ENCODE results near the gene CST11. TPM values are rescaled to one million over a fixed set of nuclear protein-coding genes. Genes with fewer than 3 reads are reported as not detected.

Gene CST11
- total and polyA plus RNA-seq, 9 of the 15 experiments (the other 6 are each of a cell fraction or from before 2014, with no cell fraction given): not detected

DNA sequence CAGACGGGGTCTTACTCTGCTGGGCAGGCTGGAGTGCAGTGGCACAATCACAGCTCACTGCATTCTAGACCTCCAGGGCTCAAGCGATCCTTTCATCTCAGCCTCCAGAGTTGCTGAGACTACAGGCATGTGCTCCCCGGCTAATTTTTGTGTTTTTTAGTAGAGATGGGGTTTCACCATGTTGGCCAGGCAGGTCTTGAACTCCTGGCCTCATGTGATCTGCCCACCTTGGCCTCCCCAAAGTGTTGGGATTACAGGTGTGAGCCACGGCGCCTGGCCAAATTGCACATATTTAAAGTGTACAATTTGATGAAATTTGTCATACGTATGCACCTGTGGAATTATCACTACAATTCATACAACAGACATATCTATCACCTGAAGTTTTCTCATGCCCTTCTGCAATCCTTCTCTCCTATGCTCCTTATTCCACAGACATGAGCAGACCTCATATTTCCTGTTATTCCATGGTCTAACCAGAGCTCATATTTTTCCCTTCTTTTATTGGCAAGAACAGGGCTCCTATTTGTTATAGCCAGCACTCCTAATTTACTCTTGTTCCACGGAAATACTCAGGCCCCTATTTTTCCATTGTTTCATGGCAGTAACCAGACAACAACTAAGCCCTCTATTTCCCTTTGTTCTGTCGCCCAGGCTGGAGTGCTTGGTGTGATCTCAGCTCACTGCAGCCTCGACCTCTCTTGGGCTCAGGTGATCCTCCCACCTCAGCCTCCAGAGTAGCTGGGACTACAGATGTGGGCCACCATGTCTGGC, 15.4 kb downstream of the CST11 start:
- WGBS (ENCODE audit: insufficient coverage, low coverage, missing lambda C conversion rate): 35% methylated on average over 7 of the region's 9 CpGs
- no peak overlapping the region for H3K27ac ChIP-seq (ENCODE audit: extremely low read depth, low read depth, low read length)
- DNase-seq (ENCODE audit: extremely low read depth in 1 of 4, low spot score in 3 of 4) (no peak), FAIRE-seq (no peak), ATAC-seq (no peak)
- in situ Hi-C loops (cut with MboI): loop anchor here (10.0 kb wide), 1 partner anchor 177 kb away; no protein-coding TSS in a partner anchor
- intact Hi-C loops (cut with micrococcal nuclease): no loop called here
- no peak overlapping the region for H3K4me2 ChIP-seq (ENCODE audit: insufficient read depth, low read length)
- no peak overlapping the region for H3K4me3 ChIP-seq
- POLR2A ChIA-PET: interaction anchor here (0.6 kb wide), 1 partner anchor 22 kb away, joined by 3 read pairs; no protein-coding TSS in a partner anchor
- no peaks in the 10 kb centered on the region for H3K9me1 ChIP-seq (ENCODE audit: control insufficient read depth, insufficient read depth, low read length)
- no peaks in the 10 kb centered on the region for H3K9me3 ChIP-seq (replicated peaks; ENCODE audit: control insufficient read depth, insufficient read depth, low read depth, low read length)
- BruUV-seq (replicated peaks): no TSS peak
- peaks cover 0 to 4% of the 10 kb centered on the region in 2 experiments; a peak in 1 of 5 replicates for H3K27me3 ChIP-seq (ENCODE audit: control insufficient read depth in 2 of 2, insufficient read depth in 2 of 2, low read length in 2 of 2)
- CTCF ChIA-PET (ENCODE audit: low intra/inter-chr PET ratio): no interaction called here
- peaks cover 4% of the 10 kb centered on the region in 2 experiments; a peak in 3 of 5 replicates for H3K4me1 ChIP-seq (replicated peaks in 1 of 2; ENCODE audit: control insufficient read depth in 2 of 2, insufficient read depth in 2 of 2, low read length in 2 of 2)
- no peaks in the 10 kb centered on the region for H4K20me1 ChIP-seq (replicated peaks; ENCODE audit: control insufficient read depth, insufficient read depth, low read length)
- peak overlapping the region; percentile 82 for H2AFZ ChIP-seq (ENCODE audit: low read depth, low read length)
- no peak overlapping the region for H3K9ac ChIP-seq (ENCODE audit: insufficient read depth in 1 of 2, low read depth in 2 of 2, low read length in 2 of 2)
- H3K79me2 ChIP-seq (ENCODE audit: control insufficient read depth, insufficient read depth, low read length): no peaks in the 10 kb centered on the region
- no peaks in the 10 kb centered on the region for H3K36me3 ChIP-seq (ENCODE audit: control insufficient read depth, insufficient read depth, low read length)
- TF ChIP-seq ZNF124 (CRISPR knock-in tag; IDR thresholded peaks at IDR 0.05): no peak
- TF ChIP-seq, protein P1, sequence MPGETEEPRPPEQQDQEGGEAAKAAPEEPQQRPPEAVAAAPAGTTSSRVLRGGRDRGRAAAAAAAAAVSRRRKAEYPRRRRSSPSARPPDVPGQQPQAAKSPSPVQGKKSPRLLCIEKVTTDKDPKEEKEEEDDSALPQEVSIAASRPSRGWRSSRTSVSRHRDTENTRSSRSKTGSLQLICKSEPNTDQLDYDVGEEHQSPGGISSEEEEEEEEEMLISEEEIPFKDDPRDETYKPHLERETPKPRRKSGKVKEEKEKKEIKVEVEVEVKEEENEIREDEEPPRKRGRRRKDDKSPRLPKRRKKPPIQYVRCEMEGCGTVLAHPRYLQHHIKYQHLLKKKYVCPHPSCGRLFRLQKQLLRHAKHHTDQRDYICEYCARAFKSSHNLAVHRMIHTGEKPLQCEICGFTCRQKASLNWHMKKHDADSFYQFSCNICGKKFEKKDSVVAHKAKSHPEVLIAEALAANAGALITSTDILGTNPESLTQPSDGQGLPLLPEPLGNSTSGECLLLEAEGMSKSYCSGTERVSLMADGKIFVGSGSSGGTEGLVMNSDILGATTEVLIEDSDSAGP (CRISPR knock-in tag; IDR thresholded peaks at IDR 0.05): no peak
- TF ChIP-seq EGR1 (conservative IDR thresholded peaks at IDR 0.05): no peak
- no peak for TF ChIP-seq ZBTB34 (CRISPR knock-in tag; IDR thresholded peaks at IDR 0.05)
- no peak for TF ChIP-seq ZFPM2 (CRISPR knock-in tag; IDR thresholded peaks at IDR 0.05)
- no peak for TF ChIP-seq SMAD1 (IDR thresholded peaks at IDR 0.05; ENCODE audit: low read depth, low read length, partially characterized antibody)
- TF ChIP-seq PTRF (tag; IDR thresholded peaks at IDR 0.05): no peak
- TF ChIP-seq, protein P2, sequence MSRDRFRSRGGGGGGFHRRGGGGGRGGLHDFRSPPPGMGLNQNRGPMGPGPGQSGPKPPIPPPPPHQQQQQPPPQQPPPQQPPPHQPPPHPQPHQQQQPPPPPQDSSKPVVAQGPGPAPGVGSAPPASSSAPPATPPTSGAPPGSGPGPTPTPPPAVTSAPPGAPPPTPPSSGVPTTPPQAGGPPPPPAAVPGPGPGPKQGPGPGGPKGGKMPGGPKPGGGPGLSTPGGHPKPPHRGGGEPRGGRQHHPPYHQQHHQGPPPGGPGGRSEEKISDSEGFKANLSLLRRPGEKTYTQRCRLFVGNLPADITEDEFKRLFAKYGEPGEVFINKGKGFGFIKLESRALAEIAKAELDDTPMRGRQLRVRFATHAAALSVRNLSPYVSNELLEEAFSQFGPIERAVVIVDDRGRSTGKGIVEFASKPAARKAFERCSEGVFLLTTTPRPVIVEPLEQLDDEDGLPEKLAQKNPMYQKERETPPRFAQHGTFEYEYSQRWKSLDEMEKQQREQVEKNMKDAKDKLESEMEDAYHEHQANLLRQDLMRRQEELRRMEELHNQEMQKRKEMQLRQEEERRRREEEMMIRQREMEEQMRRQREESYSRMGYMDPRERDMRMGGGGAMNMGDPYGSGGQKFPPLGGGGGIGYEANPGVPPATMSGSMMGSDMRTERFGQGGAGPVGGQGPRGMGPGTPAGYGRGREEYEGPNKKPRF (IDR thresholded peaks at IDR 0.05; ENCODE audit: low read depth, low read length): no peak
- no peak for TF ChIP-seq GABPA (tag; conservative IDR thresholded peaks at IDR 0.05; ENCODE audit: low read depth)
- TF ChIP-seq CHD1 (IDR thresholded peaks at IDR 0.05; ENCODE audit: low read length): no peak
- no peak for TF ChIP-seq ZNF785 (CRISPR knock-in tag; IDR thresholded peaks at IDR 0.05)
- no peak for TF ChIP-seq KDM2B (CRISPR knock-in tag; IDR thresholded peaks at IDR 0.05)
- no peak for TF ChIP-seq NR2C1 (IDR thresholded peaks at IDR 0.05)
- TF ChIP-seq NR2C1 (tag; IDR thresholded peaks at IDR 0.05): no peak
